ENCODE measurements around the gene MACROH2A1. TPM values are rescaled to one million over a fixed set of nuclear protein-coding genes. Genes with fewer than 3 reads are reported as not detected.
A peak's percentile ranks its signal among the peaks of the same experiment; 100 is the strongest.

MACROH2A1 gene
- total RNA-seq (ENCODE audit: insufficient read depth, low replicate concordance), result 82.1 TPM

DNA sequence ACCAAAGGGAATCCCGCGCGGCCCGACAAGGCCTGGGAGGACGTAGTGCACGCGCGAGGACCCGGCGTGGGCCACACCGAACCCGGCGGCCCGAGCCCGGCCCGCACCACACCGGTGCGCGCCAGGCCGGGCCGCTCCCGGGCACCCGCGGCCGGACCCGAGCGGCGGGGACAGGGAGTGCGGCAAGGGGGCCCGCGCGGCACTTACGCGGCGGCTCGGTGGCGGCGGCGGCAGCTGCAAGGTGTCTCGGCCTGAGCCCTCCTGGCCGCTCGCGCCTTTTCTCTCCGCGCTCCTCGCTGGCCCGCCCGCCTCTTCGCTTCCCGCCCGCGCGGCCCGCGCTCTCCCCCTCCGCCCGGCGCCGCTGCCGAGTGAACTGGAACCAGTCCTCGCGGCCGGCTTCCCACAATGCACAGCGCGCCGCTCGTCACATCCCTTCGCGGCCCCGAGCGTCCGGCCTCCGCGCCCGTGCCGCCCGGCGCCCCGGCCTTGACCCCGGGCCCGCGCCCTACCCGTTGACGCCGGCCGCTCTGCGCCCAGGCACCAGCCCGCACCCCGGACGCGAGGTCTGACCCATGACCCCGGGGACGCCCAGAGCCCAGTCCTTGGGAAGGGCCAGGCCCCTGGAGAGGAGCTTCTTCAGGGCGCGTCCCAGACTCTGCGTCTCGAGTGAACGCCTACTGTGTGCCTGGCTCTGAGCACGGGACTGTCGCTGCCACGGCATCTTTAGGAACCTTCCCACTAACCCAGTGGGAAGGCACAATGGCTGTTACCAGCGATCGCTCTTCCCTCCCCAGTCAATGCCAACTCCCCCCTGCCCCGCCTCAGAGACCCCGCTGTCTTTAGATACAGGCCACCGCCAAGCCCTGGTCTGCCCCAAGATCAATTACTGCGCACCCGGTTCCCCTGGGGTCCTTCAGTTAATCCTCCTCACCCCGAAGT lies at the start of gene MACROH2A1:
MACROH2A1 (minus strand) TSS at position 377 of the 939 bp plus-strand sequence. CDS start 10,138 bp downstream, outside the sequence.
- DNase-seq (ENCODE audit: low spot score), result peak; percentile 91

DNA sequence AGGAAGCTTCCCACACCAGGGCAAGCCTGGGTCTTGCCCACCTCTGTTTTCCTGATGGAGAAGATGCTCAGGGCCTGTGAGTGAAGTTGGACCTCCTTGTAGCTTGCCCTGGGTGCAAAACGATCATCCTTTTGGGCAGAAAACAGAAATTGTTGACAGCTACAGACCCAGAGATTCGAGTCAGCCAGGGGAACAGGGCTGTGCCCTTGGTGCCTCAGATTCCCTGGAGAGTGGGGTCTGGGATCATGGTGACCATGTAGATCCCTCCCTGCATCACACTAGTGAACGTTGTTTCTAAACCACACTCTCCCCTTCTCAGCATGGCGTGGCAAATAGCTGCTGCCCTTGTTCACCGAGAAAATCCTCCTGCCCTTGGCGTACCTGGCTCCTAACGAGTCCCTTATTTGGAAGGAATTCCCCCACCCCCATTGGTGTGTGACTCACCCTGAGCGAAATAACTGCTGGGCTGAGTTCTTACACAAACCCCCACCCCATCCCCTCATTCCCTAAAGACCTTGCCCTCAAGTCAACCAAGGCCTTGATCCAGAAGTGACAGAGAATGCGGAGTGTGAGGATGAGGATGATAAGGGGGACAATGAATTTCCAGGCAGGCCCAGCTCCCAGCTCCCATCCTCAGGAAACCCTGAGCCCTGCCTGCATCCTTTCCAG lies 49.2 kb upstream of the MACROH2A1 start:
- DNase-seq (ENCODE audit: low spot score), result no peak

DNA sequence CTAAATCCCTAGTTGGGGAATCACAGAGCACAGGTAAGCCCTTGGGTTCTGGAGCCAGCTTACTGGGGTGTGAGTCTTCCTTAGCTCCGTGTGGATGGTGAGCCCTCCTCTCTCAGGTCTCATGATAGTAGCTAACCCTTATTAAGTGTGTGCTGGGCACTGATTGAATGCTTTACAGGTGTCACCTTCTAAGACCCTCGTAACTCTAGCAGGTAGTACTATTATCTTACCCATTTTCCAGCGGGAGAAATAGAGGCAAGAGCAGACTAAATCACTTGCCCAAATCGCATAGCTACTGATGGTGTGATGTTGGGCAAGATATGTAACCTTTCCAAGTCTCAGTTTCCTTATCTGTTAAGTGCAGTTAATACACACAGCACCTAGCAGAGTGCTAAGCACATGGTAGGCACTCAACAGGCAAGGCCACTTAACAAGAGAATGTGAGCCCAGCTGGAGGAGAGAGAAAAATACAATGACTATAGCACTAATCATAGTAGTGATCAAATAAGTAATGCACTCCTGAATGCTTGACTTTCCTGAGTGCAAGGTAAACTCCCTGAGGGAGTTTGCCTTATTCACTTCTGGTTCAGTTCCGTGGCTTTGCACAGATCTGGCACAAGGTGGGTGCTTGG lies 48.4 kb upstream of the MACROH2A1 start, which contains the start of gene DCANP1:
DCANP1 (minus strand) TSS at position 51 of the 632 bp plus-strand sequence. CDS start 240 bp downstream, outside the sequence.
- no peak for DNase-seq (ENCODE audit: low spot score)

DNA sequence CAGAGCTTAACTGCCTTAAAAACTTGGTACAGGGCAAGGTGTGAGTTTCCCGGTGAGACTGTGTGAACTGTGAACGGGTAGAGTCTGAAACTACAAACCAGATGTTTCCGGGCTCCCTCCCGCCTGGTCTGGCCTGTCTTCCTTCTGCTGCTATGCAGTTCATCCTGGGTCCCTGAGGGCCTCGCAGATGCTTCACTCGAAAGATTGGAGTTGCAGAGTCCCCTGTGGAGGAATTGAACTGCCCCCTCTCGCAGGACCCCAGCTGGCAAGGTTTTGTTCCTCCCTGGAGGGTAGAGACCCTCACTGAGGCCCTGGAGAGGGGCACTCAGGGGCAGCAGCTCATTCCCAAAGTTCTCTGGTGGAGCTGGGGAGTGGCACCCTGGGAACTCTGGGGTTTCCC lies 47.6 kb upstream of the MACROH2A1 start:
- no peak for DNase-seq (ENCODE audit: low spot score)

DNA sequence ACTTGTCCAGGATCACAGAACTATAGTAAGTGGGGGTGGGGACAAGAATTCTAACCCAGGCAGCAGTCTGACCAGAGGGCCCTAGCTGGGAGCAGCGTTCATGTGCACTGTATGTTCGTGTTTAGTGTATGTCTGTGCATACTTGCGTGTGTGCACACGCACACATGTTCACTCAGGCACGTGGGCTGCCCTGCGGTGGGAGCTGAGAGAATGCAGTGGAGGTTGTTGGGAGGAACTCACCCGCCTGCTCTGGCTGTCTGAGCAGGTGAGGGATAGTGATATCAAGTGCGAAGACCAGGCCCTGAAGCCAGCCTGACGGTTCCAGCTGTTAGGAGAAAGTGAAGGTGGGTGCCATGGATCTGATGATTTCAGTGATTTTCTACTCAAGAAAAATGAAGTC lies 47.2 kb upstream of the MACROH2A1 start:
- DNase-seq (ENCODE audit: low spot score), result no peak

DNA sequence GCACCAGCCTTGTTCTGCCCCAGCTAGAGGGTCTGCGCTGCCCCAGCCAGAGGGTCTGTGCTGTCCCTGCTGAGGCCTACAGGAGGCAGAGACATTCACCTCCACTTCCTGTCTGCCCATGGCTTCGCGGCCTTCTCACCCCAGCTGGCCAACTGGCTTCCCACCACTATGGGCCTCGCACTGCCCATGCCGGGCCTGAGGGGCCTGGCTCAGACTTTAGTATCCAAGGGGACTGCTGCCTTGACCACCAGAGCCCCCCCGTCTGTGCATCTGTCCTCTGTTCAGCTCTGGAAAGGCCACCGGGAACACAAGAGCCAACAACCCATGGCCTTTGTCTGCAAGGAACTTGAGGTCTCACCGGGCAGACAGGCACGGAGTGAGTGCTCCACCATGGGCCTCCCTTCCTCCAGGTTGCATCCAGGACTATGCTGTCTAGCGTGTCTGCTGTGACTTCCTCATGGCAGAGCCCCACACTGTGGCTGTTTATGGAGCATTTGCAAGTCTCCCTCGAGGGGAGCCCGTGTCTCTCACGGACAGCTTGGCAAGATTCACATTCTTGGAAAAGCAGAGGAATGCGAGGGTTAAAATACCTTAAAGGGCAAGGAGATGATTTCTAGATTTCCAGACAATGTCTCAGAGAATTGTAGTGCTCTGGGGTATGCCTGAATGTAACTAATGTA lies 46.4 kb upstream of the MACROH2A1 start:
- DNase-seq (ENCODE audit: low spot score), result no peak

DNA sequence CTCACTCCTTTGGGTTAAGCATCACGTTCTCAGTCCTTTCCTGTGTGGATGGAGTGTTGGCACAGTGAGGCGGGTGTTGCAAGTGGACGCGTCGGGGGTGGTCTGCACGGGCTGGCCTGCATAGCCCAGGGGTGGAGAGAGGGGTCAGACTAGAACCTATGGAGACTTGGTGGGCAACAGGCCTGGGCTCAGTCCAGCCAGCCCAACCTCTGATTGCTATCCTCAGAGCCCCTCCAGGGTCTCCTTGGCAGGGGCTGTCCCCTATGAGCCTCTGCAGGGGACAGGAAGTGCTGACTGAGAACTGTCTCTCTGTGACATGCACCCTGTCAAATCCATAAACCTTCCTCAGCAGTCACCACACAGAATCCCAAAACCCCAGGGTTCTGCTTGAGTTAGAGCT lies 45.9 kb upstream of the MACROH2A1 start:
- DNase-seq (ENCODE audit: low spot score), result no peak

DNA sequence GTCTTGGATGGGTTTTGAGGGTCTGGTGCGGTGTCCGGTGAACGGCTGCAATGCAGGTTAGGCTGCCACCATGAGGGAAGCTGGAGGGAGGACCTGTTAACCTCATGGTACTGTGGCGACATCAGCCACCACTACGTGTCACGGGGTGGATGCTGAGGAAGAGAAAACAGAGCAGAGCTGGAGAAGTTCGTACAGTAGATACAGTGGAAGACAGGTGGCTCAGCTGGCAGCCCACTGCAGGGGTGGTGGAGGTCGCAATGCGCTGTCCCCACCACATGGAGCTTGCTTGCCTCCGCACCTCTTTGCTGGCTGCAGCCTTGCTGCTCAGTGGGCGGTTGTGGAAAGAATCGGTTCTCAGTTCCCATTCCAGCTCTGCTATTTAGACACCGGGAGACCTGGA lies 45.3 kb upstream of the MACROH2A1 start:
- DNase-seq (ENCODE audit: low spot score), result no peak

DNA sequence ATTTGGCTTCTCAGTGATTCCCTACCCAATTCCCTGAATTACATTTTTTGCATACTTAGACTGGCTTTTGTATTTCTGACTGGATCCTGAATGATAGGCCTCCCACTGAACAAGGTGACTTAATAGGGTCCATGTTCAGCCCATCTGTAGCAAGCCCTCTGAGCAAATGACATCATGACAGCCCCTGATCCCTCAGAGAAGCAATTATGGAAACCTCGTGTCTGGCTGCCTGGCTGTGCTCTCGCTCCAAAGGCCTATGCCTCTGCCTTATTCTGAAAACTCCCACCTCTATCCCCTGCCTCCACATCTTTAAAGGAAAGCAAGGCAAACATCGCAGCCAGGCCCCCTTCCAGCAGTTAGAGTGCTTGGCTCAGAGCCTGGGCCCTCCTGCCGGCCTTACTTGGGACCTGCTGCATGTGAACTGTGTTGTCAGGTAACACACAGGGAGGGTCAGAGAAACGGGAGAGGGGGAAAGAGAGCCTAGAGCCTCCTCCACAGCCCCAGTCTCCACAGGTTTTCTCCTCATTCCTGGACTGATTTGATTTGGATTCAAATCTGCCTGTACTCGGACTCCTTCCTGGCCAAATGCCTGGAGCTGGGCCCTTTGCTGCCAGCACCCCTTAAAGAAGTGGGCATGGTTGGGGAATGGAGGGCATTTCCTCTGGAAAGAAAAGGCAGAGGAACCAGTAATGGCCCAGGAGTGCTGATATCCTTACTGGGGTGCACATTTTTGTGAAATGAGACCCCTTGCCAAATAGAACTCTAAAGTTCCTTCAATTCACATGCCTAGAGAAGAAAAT lies 44.3 kb upstream of the MACROH2A1 start:
- peak; percentile 53 for DNase-seq (ENCODE audit: low spot score)

DNA sequence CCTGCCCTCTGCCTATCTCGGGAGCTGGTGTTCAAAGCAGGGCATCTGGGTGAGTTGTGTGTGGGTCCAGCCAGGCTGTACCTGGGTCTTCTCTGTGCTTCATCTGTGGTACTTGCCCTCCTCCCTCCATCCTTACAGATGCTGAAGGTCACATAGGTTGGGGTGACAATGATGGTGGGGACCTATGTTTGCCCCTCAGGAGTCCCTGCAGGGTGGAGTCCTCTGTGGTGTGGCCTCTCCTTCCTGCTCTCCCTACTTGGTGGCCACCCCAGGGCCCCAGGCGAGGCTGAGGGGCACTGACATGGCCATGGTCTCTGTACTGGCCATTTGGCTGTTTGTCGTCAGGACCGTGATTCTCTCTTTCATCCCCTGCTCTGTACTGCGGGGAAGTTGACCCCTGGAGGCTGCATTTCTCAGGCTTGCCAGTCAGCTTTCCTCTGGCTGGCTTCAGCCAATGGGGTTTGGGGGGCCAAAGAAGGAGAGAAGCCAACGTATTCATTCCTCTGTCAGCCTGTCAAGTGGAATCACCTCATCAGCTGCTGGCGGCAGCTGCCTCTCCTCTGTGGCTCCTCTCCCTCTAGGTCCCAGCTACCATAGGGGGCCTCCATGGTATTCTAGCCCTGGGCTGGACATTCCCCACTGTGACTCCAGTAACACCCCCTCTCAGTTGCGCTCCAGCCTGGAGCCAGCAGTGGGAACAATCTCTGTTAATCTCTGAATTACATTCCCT lies 43.6 kb upstream of the MACROH2A1 start:
- no peak for DNase-seq (ENCODE audit: low spot score)

DNA sequence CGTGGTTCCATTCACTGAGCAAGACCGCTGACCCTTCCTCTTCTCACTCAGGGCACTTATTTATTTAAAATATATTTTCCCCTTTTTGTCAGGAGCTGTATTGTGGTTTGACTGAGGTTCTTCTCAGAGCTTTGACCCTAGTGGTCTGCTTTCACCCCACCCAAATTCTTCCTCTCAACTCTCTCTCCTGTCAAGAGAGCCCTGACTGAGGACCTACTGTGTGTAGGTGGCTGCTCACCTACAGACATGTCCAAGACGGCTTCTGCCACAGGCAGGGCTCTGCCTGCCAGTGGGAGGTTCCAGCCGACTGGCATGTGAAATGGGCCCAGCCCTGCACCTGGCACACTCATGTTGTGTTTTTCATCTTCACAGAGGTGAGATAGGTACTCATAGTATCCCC lies 42.9 kb upstream of the MACROH2A1 start:
- no peak for DNase-seq (ENCODE audit: low spot score)

DNA sequence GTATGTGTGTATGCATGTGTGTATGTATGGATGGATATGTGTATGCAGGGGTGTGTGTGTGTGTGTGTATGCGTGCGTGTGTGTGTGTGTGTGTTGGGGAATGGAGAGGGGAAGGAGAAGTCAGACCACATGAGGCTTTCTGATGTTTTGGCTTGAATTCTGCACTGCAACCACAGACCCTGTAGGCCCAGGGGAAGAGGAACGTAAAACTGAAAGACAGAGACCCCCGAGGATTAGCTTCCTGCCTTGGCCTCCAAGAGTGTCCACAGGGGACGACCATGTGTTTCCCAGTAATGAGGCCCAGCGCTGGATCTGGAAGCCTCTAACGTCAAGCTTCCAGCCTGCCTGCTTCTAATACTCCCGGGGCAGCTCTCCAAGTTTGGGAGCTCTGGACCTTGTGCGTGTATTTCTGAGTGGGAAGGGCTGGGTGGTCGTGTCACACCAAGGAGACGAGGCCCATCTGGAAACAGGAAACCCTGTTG lies 42.4 kb upstream of the MACROH2A1 start:
- peak; percentile 92 for DNase-seq (ENCODE audit: low spot score)

DNA sequence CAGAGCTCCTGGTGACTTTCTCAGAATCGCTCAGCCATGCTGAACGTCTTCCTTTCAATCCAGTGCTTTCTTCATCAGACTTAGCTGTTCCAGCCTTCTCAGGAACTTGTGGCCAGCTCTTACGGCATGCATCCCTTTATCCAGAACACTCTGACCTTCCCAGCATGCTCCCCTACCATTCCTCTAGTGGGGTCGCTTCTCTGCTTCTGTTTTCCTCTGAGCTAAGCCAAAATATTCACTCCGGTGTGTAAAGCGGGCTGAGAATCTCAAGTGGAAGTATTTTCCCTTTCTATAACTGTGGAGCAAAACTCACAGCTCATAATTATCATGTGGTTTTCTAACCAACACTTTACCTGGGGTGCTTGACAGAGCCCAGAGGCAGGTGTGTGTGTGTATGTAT lies 41.9 kb upstream of the MACROH2A1 start:
- no peak for DNase-seq (ENCODE audit: low spot score)

DNA sequence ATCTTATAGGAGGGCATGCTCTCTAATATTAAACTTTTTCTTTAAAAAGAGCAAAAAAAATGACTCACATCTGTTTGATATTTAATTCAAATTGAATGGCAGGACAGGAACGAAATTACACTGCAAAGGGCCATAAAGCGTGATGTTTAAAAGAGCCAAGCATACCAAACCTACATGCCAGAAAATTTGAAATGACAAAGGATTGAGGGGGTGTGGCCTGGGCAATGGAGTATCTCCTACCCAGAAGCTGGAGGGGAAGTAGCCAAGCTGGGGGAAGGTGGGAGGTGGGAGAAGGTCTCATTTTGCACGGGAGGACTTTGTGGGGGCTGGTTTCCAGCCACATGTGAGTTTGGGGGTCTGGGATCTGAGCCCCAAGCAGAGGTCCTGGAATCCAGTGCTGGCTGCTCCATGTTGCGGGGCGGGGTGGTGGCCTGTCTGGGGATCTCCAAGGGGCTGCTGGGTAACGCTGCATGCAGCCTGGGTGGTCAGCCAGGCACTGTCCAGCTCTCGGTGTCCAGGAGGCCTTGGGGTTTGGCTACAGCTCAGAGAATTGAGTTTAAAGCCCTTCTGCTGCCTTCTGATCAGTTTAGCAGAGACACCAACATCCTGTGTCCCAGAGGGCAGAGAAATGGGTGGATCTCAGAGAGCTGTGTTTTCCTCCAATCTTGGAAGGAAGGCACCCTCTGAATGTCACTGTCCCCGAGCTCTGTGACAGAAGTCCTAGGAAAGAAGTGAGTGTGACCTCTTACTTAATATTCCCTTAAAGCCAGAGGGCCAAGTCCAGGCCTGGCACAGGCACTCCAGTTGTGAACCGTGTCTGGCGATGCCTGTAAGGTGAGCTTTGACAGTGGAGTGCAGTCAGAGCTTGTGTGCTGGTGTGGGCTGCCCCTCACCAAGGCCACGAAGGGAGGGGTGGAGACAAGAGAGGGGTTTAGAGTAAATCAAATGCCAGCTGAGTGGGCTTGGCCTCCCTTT lies 40.5 kb upstream of the MACROH2A1 start:
- no peak for DNase-seq (ENCODE audit: low spot score)

DNA sequence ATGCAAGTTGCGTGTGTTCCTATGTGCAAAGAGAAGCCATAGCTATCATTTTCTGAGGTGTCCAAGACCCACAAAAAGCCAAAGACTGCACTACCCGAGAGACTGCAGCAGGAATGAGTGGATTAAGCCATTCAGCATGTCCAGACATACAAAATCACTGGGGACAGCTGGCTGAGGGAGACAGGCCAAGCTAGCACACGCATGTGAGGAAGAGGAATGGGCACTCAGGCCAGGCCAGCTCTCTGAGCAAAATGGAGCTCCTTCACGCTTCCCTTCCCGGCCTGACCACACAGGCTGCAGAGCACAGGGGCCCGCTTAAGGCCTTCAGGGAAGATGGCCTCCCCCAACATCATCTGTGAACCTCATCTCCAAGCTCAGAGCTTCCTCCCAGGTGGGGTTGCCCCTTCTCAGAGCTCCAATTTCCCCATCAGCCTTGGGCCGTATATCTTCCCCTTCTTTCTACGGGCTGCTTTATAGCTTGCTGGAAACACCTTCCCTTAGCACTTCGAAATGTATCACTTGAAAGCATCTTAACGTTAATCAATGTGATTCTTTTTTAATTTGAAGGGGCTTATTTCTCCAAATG lies 39.7 kb upstream of the MACROH2A1 start:
- DNase-seq (ENCODE audit: low spot score), result no peak

DNA sequence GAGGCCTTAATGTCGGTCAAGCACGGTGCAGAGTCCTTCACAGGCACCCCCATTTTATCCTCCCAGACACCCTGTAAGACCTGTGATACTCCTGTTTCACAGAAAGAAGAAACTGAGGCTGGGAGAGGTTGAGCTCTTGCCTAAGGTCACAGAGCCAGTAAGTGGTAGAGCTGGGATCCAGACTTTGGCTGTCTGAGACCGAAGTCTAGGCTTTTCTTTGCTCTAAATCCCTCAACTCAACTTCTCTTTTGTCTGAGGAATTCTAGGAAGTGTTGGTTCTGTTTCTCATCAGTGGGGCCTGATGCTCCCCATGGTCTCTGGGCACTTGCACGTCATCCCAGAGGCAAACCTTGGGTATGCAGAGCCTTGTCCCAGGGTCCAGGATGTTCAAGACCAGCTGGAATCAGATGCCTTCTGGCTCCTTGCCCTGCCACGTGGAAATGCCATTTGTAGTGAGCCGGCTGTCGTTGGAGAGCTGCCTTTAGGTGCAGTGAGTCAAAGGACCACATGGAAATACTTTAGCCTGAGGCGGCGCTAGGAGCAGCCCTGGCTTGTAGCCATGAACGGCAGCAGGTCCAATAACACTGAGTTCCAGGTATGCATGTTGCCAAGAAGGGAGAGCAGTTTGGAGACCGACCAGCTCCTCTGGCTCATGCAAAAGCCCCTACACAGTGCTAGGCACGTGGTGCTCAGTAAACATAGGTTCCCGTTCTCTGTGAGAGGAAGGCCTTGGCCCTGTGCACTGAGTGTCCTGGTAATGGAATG lies 38.9 kb upstream of the MACROH2A1 start:
- DNase-seq (ENCODE audit: low spot score), result peak; percentile 95

DNA sequence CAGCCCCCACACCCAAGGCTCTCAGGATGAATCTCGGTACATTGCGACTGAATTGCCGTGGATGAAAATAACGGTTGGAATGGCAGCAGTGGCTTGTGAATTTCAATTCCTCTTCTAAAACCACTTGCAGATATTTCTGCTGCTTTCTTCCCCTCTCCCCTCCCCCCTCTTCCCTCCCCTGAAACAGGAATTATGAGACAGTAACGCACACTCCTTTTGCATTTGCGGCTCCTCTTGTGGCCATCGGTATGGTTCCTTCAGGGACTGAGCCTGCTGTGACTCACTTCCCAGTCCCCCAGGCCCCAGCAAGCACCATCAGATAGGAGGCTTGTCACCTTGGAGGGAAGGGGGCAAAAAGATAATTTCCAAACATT lies 38.4 kb upstream of the MACROH2A1 start:
- peak; percentile 66 for DNase-seq (ENCODE audit: low spot score)
